ENCODE data around the gene LMNTD1.
"Not testable (repeated sequence)": the region's sequence is repeated elsewhere in the genome, so short reads cannot be mapped to it uniquely, and the experiment has no call there.

The LMNTD1 gene

DNA sequence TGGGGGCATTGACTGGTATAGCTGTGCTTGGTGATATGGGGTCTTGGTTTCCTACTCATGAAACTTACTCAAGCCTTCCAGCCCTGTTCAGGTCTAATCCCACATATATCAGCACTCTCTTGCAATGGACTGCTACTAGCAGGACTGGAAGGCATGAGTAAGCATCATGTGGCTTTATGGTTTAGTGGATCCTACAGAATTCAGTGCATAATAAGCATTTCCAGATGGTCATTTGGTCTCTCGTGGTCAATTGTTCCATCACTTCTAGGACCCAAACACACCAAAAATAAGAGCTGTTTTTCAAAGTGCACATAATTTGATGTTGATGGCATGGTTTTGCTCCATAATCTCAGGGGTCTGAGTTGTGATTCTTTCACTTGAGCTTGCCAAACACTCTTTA is 114.4 kb downstream of the LMNTD1 start:
- intact Hi-C loops (cut with DNase I): loop anchor here (5.0 kb wide), 1 partner anchor 579 kb away; no protein-coding TSS in a partner anchor

DNA sequence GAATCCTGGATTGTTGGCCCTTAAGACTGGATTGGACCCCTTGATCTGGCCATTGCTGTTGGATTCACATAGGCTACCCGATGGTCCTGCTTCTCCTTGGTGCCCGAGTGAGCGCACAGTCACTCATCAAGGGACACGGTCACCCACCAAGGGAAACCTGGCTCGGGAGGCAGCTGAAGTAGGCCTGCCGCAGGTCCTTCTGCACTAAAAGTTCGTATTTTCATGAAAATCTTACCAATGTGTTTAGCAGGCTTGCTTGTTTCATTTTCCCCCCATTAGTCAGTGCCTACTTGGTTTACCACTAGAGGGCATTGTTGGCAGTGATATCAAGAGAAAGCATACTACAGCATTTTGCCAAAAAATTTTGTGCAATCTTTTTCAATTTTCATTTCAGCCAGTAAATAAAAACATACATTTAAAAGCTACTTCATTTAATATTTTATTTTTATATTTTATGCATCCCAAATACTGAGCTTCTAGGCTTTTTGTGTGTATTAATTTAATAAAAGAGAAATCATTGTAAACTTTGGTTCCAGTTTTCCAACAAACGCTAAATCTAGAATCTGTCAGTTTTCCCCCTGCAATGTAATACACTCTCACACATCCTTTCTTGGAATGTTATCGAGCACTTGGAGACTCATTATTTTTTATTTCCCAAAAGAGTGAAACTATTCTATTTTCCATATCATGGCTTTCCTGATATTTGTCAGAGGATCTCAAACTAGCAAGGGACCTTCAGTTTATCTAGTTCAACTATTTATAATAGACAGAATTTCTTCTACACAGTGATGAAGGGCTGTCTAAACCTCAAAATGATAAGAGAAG is 116.7 kb downstream of the LMNTD1 start:
- DNase-seq: peak in 29 of 42 donors; percentile 7 to 79 (median 35)
- intact Hi-C loops (cut with DNase I): loop anchor here (5.0 kb wide), 1 partner anchor 581 kb away; no protein-coding TSS in a partner anchor

More for the DNA sequence above, 114.4 kb downstream of the LMNTD1 start:
- no peak for DNase-seq

DNA sequence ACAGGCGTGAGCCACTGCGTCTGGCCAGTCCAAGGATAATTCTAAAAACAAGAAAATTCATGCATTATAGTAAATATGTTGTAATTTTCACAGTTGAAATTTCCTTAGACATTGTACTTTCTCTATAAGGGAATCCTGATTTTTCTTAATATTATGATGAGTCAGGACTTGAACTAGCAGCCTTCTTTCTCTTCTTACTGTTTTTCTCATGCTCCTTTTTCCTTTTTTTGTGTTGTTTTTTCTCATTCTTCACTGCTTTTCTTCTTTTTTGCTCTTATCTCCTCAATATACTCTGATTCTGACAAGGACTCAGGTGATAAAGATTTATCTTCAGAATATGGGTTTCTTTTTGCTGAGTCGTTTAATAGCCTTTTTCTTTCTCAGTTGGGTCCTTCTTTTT is 117.7 kb downstream of the LMNTD1 start:
- no peak for DNase-seq
- intact Hi-C loops (cut with DNase I): loop anchor here (5.0 kb wide), 1 partner anchor 582 kb away; no protein-coding TSS in a partner anchor

DNA sequence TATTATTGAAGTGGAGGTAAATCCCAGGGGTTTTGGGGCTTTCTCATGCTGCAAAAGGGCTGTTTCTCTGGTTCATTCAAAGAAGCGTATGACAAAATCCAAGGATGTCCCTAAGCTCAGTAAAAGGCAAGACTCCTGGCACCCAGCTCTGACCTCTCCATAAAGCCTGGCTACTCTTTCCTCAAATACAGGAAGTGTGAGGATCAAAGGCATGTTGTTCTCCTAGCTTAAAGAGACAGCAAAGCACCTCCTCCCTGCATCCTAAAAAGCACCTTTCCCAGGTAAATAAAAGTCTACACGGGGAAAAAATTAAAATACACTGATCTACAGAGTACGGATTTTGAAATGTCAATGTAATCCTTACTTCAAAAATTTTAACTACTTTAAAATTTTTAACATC is 118.6 kb downstream of the LMNTD1 start:
- DNase-seq: no peak
- intact Hi-C loops (cut with DNase I): no loop called here

DNA sequence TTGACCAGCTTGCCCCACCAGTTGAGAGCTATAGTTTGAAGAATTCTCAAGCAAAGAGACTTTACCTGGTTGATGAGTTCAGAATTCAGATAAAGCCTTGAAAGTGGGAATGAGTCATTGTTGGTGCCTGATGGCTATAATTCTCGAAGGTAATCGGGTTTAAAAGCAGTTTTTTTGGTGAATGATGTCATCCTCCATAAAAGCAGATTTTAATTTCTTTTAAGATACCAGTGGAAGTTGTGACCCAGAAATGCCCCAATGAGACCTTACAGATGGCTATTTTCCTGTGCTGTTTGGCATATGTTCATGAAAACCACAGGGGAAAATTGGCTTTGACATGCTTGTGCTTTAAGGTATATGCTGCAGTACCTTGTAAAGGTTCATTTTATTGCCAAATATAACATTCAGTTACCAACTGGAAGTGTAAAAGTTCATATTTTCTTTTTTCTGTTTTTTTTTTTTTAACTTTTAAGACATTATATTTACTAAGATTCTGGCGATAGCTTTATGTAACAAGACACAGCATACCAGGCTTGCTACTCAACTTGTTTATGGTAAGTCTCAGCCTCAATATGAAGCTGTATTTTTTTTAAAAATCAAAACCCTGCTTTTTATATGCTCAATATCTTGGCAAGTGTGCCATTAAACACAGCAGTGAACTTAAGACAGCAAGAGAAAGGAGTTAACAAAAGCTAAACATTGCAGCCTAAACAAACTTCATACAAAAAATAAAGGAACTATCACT is 119.3 kb downstream of the LMNTD1 start:
- intact Hi-C loops (cut with DNase I): no loop called here
- DNase-seq: no peak

DNA sequence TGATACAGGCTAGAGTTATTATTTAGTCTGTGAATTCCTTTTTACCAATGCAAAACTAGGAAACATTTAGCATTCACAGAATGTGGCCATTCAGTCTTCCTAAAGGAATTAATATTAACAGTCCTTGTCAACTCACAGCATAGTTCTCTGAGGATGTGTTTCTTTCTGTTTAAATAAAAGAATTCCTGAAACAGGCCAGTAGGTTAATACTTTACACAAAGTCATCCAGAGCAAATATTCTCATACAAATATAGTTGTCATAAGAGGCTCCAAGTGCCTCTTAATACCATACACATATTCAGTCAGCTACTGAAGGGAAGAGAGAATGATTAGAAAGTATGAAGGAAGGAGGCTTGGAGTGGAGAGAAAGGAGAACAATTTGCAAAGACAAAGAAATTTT is 120.1 kb downstream of the LMNTD1 start:
- intact Hi-C loops (cut with DNase I): no loop called here
- no peak for DNase-seq

DNA sequence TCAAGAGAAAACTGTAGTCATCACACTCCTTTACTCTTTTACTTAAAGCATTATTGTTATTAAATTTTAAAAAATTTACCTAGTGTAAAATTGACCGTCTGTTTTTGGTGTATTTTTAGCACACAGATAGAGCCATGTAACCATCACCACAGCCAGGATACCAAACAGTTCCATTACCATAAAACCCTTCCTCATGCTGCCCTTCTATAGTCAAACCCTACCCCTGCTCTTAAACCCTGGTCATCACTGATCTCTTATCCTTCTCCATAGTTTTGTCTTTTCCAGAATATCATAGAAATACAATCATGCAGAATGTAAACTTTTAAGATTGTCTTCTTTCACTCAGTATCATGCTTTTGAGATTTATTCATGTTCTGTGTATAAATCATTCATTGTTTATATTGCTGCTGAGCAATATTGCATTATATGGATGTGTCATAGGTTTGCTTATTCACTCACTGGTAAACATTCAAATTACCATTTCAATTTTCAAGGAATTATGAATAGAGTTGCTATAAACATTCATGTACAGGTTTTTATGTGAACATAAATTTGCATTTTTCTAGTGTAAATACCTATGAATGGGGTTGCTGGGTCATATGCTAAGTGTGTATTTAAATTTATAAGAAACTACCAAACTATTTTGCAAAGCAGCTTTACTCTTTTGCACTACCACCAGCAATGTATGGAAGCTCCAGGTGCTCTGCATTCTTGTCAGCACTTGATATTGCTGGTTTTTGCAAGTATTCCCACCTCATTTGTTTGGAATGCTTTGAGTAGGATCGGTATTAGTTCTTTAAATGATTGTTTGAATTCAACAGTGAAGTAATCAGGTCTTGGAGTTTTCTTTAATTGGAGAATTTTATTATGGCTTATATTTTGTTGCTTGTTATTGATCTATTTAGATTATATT is 125.5 kb downstream of the LMNTD1 start:
- intact Hi-C loops (cut with DNase I): no loop called here

DNA sequence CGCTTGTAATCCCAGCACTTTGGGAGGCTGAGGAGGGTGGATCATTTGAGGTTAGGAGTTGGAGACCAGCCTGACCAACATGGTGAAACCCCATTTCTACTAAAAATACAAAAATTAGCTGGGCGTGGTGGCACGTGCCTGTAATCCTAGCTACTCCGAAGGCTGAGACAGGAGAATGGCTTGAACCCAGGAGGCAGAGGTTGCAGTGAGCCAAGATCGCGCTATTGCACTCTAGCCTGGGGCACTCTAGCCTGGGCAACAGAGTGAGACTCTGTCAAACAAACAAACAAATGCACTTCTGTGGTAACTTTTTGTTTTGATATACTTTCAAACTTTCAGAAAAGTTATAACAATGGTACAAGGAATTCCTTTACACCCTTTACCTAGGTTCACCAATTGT is 126.3 kb downstream of the LMNTD1 start:
- intact Hi-C loops (cut with DNase I); DNase-seq: not testable (repeated sequence)

More for the DNA sequence above, 125.5 kb downstream of the LMNTD1 start:
- DNase-seq: no peak

Data from head of caudate nucleus (tissue), 42 donors.